IMR-90 (cell line): Measurements from ENCODE around the gene CDC42BPA. TPM values are rescaled to one million over a fixed set of nuclear protein-coding genes. Genes with fewer than 3 reads are reported as not detected.

Source experiments
- ATAC-seq: fragments of 200-7000 bp; cut with Tn5 transposase; 2 replicates; pipeline ENCODE4 v1.9.1; 2020; ENCODE audit warnings: low read depth, mild to moderate bottlenecking, moderate library complexity
- BruUV-seq: library from RNA; stranded (reverse); fragments of 400-500 nt; replicated peaks from 2 replicates; lab custom pipeline; 2021; lab: Mats Ljungman, UMichigan
- CTCF ChIA-PET: fragments of 300-600 bp; formaldehyde crosslinking; extraction: SDS; loops from one replicate; lab custom pipeline; 2021; ENCODE audit warnings: antibody characterized with exemption; lab: Yijun Ruan, JAX
- POLR2A ChIA-PET: fragments of 300-600 bp; sonication (Branson Sonifier 250); formaldehyde crosslinking; loops from one replicate; lab custom pipeline; 2022; ENCODE audit warnings: antibody characterized with exemption; ENCODE audit not compliant: unreplicated experiment; lab: Charles Lee
- DNase-seq: peaks from one replicate; pipeline ENCODE4 v3.0.0; 2013
- H2AFZ ChIP-seq: replicated peaks from 2 replicates; pipeline ENCODE3; 2013; ENCODE audit warnings: low read length, mild to moderate bottlenecking; ENCODE audit not compliant: poor library complexity
- H2AK5ac ChIP-seq: 2 replicates; pipeline ENCODE4 v1.6.1; 2013; ENCODE audit warnings: low read depth, low read length, inconsistent platforms
- H2AK9ac ChIP-seq: replicated peaks from 2 replicates; pipeline ENCODE3; 2013; ENCODE audit warnings: mild to moderate bottlenecking, low read depth, low read length, moderate library complexity; ENCODE audit not compliant: poor library complexity
- H2BK120ac ChIP-seq: 2 replicates; pipeline ENCODE4 v1.6.1; 2013; ENCODE audit warnings: low read depth, low read length, inconsistent platforms
- H2BK15ac ChIP-seq: 3 replicates; pipeline ENCODE4 v1.6.1; 2013; ENCODE audit warnings: low read depth, low read length, inconsistent platforms
- H2BK20ac ChIP-seq: 2 replicates; pipeline ENCODE4 v1.6.1; 2013; ENCODE audit warnings: low read depth, mild to moderate bottlenecking, inconsistent platforms, low read length, moderate library complexity
- H2BK5ac ChIP-seq: 2 replicates; pipeline ENCODE4 v1.6.1; 2013; ENCODE audit warnings: mild to moderate bottlenecking, low read depth, low read length, inconsistent platforms; ENCODE audit not compliant: poor library complexity, severe bottlenecking
- H3K14ac ChIP-seq: replicated peaks from 2 replicates; pipeline ENCODE4 v1.6.1; 2013; ENCODE audit warnings: low read depth, low read length, inconsistent platforms
- H3K18ac ChIP-seq: 2 replicates; pipeline ENCODE4 v1.6.1; 2013; ENCODE audit warnings: low read depth, low read length, control low read depth
- H3K23ac ChIP-seq: 2 replicates; pipeline ENCODE4 v1.6.1; 2013; ENCODE audit warnings: low read depth, low read length, inconsistent platforms
- H3K27ac ChIP-seq: 2 replicates; pipeline ENCODE4 v1.5.1; 2013; ENCODE audit warnings: mild to moderate bottlenecking, control low read depth, low read length; ENCODE audit not compliant: insufficient read depth
- H3K27me3 ChIP-seq: 2 replicates; pipeline ENCODE4 v1.6.1; 2013; ENCODE audit warnings: low read length; ENCODE audit not compliant: control insufficient read depth, insufficient read depth
- H3K36me3 ChIP-seq: 2 replicates; pipeline ENCODE4 v1.6.1; 2013; ENCODE audit warnings: low read length, mixed read lengths; ENCODE audit not compliant: control insufficient read depth, insufficient read depth
- H3K4ac ChIP-seq: 2 replicates; pipeline ENCODE4 v1.6.1; 2013; ENCODE audit warnings: low read depth, low read length, inconsistent platforms
- H3K4me1 ChIP-seq: 2 replicates; pipeline ENCODE4 v1.6.1; 2013; ENCODE audit warnings: low read length, mixed read lengths; ENCODE audit not compliant: control insufficient read depth, insufficient read depth
- H3K4me2 ChIP-seq: 2 replicates; pipeline ENCODE4 v1.6.1; 2013; ENCODE audit warnings: low read depth, mild to moderate bottlenecking, control low read depth, low read length, moderate library complexity
- H3K4me3 ChIP-seq: 2 replicates; pipeline ENCODE4 v1.5.1; 2013; ENCODE audit warnings: low read depth, mild to moderate bottlenecking, control low read depth, low read length, moderate library complexity; ENCODE audit not compliant: insufficient read depth
- H3K56ac ChIP-seq: 2 replicates; pipeline ENCODE4 v1.6.1; 2013; ENCODE audit warnings: low read length, inconsistent platforms; ENCODE audit not compliant: insufficient read depth; ENCODE audit errors: extremely low read depth
- H3K79me1 ChIP-seq, 2 experiments: 2 replicates each; pipeline ENCODE4 v1.6.1; 2013; ENCODE audit warnings: low read length in 2 of 2, inconsistent platforms in 1 of 2, low read depth in 1 of 2
- H3K9ac ChIP-seq: 2 replicates; pipeline ENCODE4 v1.6.1; 2013; ENCODE audit warnings: low read depth, low read length, control low read depth
- H3K9me1 ChIP-seq: 2 replicates; pipeline ENCODE4 v1.6.1; 2013; ENCODE audit warnings: low read length, inconsistent platforms; ENCODE audit not compliant: insufficient read depth
- H3K9me3 ChIP-seq: 2 replicates; pipeline ENCODE4 v1.6.1; 2013; ENCODE audit warnings: low read length; ENCODE audit not compliant: control insufficient read depth, insufficient read depth
- H4K20me1 ChIP-seq: 2 replicates; pipeline ENCODE4 v1.6.1; 2013; ENCODE audit warnings: low read length, inconsistent platforms; ENCODE audit not compliant: insufficient read depth
- H4K5ac ChIP-seq: 2 replicates; pipeline ENCODE4 v1.6.1; 2013; ENCODE audit warnings: mild to moderate bottlenecking, low read depth, low read length, control low read depth
- H4K8ac ChIP-seq, 2 experiments: 2 replicates each; pipeline ENCODE4 v1.6.1; 2013; ENCODE audit warnings: low read depth in 2 of 2, low read length in 2 of 2, control low read depth in 1 of 2, inconsistent platforms in 1 of 2
- H4K91ac ChIP-seq: 2 replicates; pipeline ENCODE4 v1.6.1; 2013; ENCODE audit warnings: low read depth, low read length, inconsistent platforms; ENCODE audit not compliant: insufficient read depth
- BHLHE40 ChIP-seq: fragments of 150-350 bp; IDR thresholded peaks from 2 replicates; pipeline ENCODE4 v1.6.1; 2016; ENCODE audit warnings: mild to moderate bottlenecking, low read depth, low read length
- CEBPB ChIP-seq: IDR thresholded peaks from 2 replicates; pipeline ENCODE4 v1.6.1; 2012; ENCODE audit warnings: low read depth, low read length, improper control_type of control experiment
- CHD1 ChIP-seq: IDR thresholded peaks from 2 replicates; pipeline ENCODE4 v1.6.1; 2012; ENCODE audit warnings: low read depth, low read length, improper control_type of control experiment
- ELK1 ChIP-seq: fragments of 150-350 bp; IDR thresholded peaks from 2 replicates; pipeline ENCODE4 v1.6.1; 2016; ENCODE audit warnings: low read depth, mild to moderate bottlenecking, low read length, moderate library complexity, borderline replicate concordance
- FOS ChIP-seq: fragments of 150-350 bp; IDR thresholded peaks from 2 replicates; pipeline ENCODE4 v1.6.1; 2016; ENCODE audit warnings: low read depth, low read length
- MAFK ChIP-seq: IDR thresholded peaks from 2 replicates; pipeline ENCODE4 v1.6.1; 2012; ENCODE audit warnings: low read depth, low read length, improper control_type of control experiment
- MAZ ChIP-seq: IDR thresholded peaks from 2 replicates; pipeline ENCODE4 v1.6.1; 2012; ENCODE audit warnings: low read depth, mild to moderate bottlenecking, low read length, improper control_type of control experiment, moderate library complexity, borderline replicate concordance
- MXI1 ChIP-seq: IDR thresholded peaks from 2 replicates; pipeline ENCODE4 v1.6.1; 2012; ENCODE audit warnings: low read depth, mild to moderate bottlenecking, low read length, moderate library complexity, borderline replicate concordance
- NFE2L2 ChIP-seq: fragments of 150-350 bp; IDR thresholded peaks from 2 replicates; pipeline ENCODE4 v1.6.1; 2016; ENCODE audit warnings: low read depth, mild to moderate bottlenecking, low read length
- POLR2A ChIP-seq: IDR thresholded peaks from 2 replicates; pipeline ENCODE4 v1.6.1; 2012; ENCODE audit warnings: mild to moderate bottlenecking, low read depth, low read length
- RAD21 ChIP-seq: IDR thresholded peaks from 2 replicates; pipeline ENCODE4 v1.6.1; 2012; ENCODE audit warnings: low read length, improper control_type of control experiment
- RCOR1 ChIP-seq: IDR thresholded peaks from 2 replicates; pipeline ENCODE4 v1.6.1; 2012; ENCODE audit warnings: mild to moderate bottlenecking, low read length, improper control_type of control experiment; ENCODE audit not compliant: insufficient replicate concordance
- RFX5 ChIP-seq: IDR thresholded peaks from 2 replicates; pipeline ENCODE4 v1.8.0; 2012; ENCODE audit warnings: low read depth, mild to moderate bottlenecking, low read length, moderate library complexity
- SMC3 ChIP-seq: fragments of 150-350 bp; IDR thresholded peaks from 2 replicates; pipeline ENCODE4 v1.6.1; 2016; ENCODE audit warnings: low read depth, mild to moderate bottlenecking, antibody characterized with exemption, low read length, moderate library complexity
- WGBS, 2 experiments: methylation state at CpG; one replicate each; pipeline versions ENCODE4 v1.1.5 to v1.1.7; 2013; ENCODE audit warnings: missing lambda C conversion rate in 2 of 2; ENCODE audit not compliant: insufficient read length in 1 of 2; ENCODE audit errors: extremely low coverage in 2 of 2; 5-methylcytosine and 5-hydroxymethylcytosine counted together
- dilution Hi-C: fragments of 300-500 bp; cut with HindIII; formaldehyde crosslinking; loops from one replicate; pipeline ENCODE4 v1.14.3; 2018; ENCODE audit warnings: low sequenced_read_pairs; ENCODE audit not compliant: unreplicated experiment
- in situ Hi-C: fragments of 300-500 bp; cut with MboI; formaldehyde crosslinking; loops from 3 replicates; pipeline ENCODE4 v1.14.3; 2019; ENCODE audit warnings: low sequenced_read_pairs, inconsistent platforms, mixed read lengths
- intact Hi-C: fragments of 100-400 bp; cut with micrococcal nuclease; formaldehyde crosslinking; loops from 2 replicates; pipeline ENCODE4 v1.10.0; 2022
- polyA plus RNA-seq, 3 experiments: library from polyadenylated mRNA; depleted of rRNA; stranded (reverse); fragments of >200 nt; gene quantifications; 2 replicates each; pipeline ENCODE4 v1.2.3, GENCODE V29; 2012; ENCODE audit warnings: low replicate concordance in 1 of 3
- total RNA-seq: library from RNA; depleted of rRNA; stranded (reverse); fragments of >200 nt; gene quantifications from 2 replicates; pipeline ENCODE4 v1.2.3, GENCODE V29; 2012
- TF ChIP-seq, protein P1 (sequence below): fragments of 150-350 bp; IDR thresholded peaks from 2 replicates; pipeline ENCODE4 v1.6.1; 2017; ENCODE audit warnings: mild to moderate bottlenecking, antibody characterized with exemption, low read length, low read depth

CDC42BPA gene
- total and polyA plus RNA-seq, 2 of the 4 experiments (the other 2 are of a cell fraction): 9.4 to 27.8 TPM

DNA sequence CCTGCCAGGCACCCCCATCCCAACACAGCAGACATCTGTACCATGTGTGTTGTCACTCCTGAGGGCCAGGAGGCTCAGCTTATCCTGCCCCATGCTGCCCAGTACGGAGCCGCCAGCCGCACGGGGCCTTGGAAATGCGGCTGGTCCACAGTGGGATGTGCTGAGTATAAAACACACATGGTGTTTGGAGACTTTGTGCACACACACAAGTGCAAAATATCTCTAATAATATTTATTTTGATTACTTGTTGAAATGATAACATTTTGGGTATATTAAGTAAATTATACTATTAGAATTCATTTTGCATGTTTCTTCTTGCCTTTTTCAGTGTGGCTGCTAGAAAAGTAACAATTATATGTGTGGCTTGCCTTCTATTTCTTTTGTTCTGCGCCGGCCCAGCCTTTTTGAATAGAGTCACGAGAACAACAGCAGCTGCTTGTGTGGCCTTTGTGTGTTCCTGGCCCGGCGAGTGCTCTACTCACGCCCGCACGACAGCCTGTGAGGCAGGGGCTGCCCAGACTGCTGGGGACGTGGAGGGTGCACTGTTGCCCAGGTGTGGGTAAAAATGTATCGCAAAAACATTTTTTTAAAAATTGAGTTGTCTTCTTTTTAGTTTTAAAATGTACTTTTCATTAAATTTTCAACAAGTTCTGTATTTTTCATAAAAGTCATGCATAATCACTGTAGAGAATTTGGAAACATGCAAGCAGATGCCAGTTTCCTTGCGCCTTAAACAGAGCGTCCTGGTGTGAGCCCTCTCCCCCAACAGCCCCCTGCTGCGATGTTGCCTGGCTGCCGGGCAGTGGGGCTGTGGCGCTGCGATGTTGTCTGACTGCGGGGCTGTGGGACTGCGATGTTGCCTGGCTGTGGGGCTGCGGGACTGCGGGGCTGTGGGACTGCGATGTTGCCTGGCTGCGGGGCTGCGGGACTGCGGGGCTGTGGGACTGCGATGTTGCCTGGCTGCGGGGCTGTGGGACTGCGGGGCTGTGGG, 342.7 kb downstream of the CDC42BPA start:
- no peak overlapping the region for H4K91ac ChIP-seq
- no peaks in the 10 kb centered on the region for H3K27me3 ChIP-seq
- 87% methylated on average over 3 of the region's 32 CpGs; no CpG with 5 or more reads in 1 of the 2 experiments for WGBS, 2 experiments
- no peak overlapping the region for H3K4ac ChIP-seq
- H2BK15ac ChIP-seq: no peak overlapping the region
- in situ Hi-C loops (no loop called here), intact Hi-C loops (no loop called here), dilution Hi-C loops (no loop called here)
- H3K4me1 ChIP-seq: peaks cover 14% of the 10 kb centered on the region; the same call in 1 of the 2 replicates
- CTCF ChIA-PET: interaction anchor here (0.7 kb wide), 1 partner anchor 340 kb away, joined by 3 read pairs; no protein-coding TSS in a partner anchor
- H2AK5ac ChIP-seq: no peak overlapping the region
- no peak overlapping the region for H4K5ac ChIP-seq
- H2BK5ac ChIP-seq: no peak overlapping the region
- peaks cover 5% of the 10 kb centered on the region for H3K9me3 ChIP-seq
- ATAC-seq (no peak), DNase-seq (no peak)
- POLR2A ChIA-PET: no interaction called here
- H3K9me1 ChIP-seq: no peaks in the 10 kb centered on the region
- no peak overlapping the region for H4K8ac ChIP-seq
- H3K36me3 ChIP-seq: no peaks in the 10 kb centered on the region
- H2BK120ac ChIP-seq: no peak overlapping the region
- H2AK9ac ChIP-seq: no peak overlapping the region
- H3K56ac ChIP-seq: no peak overlapping the region
- H3K18ac ChIP-seq: no peak overlapping the region
- H2BK20ac ChIP-seq: no peak overlapping the region
- no TSS peak for BruUV-seq
- H3K27ac ChIP-seq: no peak overlapping the region
- no peak overlapping the region for H3K4me3 ChIP-seq
- no peaks in the 10 kb centered on the region for H4K20me1 ChIP-seq
- no peak overlapping the region for H2AFZ ChIP-seq
- no peak overlapping the region for H3K14ac ChIP-seq
- no peak overlapping the region for H3K4me2 ChIP-seq
- H3K23ac ChIP-seq: no peak overlapping the region
- H3K79me1 ChIP-seq: no peaks in the 10 kb centered on the region
- H3K9ac ChIP-seq: no peak overlapping the region
- TF ChIP-seq MAFK (no peak), RCOR1 (no peak), NFE2L2 (no peak), SMC3 (no peak), BHLHE40 (no peak), RAD21 (no peak), POLR2A (no peak), MAZ (no peak), ELK1 (no peak), MXI1 (no peak), CEBPB (no peak), FOS (no peak), CHD1 (no peak), RFX5 (no peak)
- TF ChIP-seq, protein P1, sequence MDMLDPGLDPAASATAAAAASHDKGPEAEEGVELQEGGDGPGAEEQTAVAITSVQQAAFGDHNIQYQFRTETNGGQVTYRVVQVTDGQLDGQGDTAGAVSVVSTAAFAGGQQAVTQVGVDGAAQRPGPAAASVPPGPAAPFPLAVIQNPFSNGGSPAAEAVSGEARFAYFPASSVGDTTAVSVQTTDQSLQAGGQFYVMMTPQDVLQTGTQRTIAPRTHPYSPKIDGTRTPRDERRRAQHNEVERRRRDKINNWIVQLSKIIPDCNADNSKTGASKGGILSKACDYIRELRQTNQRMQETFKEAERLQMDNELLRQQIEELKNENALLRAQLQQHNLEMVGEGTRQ: no peak
